ENCODE results near the gene TTF2. TPM values are rescaled to one million over a fixed set of nuclear protein-coding genes. Genes with fewer than 3 reads are reported as not detected.

Gene TTF2
- total and polyA plus RNA-seq, 9 of the 15 experiments (the other 6 are each of a cell fraction or from before 2014, with no cell fraction given) = 9.4 to 71.1 (median 42.1) TPM

GRCh38 chr1:117093091-117093534 lies 33.0 kb downstream of the TTF2 start (continued):
- no peak for TF ChIP-seq COPS2 (conservative IDR thresholded peaks at IDR 0.05)
- TF ChIP-seq EP300 (IDR thresholded peaks at IDR 0.05; ENCODE audit: low read length) = peak; percentile 45; the same call in 1 of the 2 replicates
- TF ChIP-seq CEBPZ (IDR thresholded peaks at IDR 0.05; ENCODE audit: borderline replicate concordance, low read depth, low read length) = no peak
- TF ChIP-seq CTBP1 (IDR thresholded peaks at IDR 0.05; ENCODE audit: borderline replicate concordance) = peak; percentile 75
- no peak for TF ChIP-seq RBFOX2 (IDR thresholded peaks at IDR 0.05; ENCODE audit: low read depth, low read length)
- TF ChIP-seq SMARCC2 (IDR thresholded peaks at IDR 0.05; ENCODE audit: low read depth) = 0 out of 2 replicates have a peak, but pooled peaks have one; percentile 44
- TF ChIP-seq ARID1B (IDR thresholded peaks at IDR 0.05) = peak; percentile 65
- no peak for TF ChIP-seq IRF9 (tag; IDR thresholded peaks at IDR 0.05)
- 0 out of 2 replicates have a peak, but pooled peaks have one; percentile 19 for TF ChIP-seq POLR2AphosphoS5 (IDR thresholded peaks at IDR 0.05; ENCODE audit: control insufficient read depth, insufficient read depth, low read depth, low read length)
- no peak for TF ChIP-seq ID3 (CRISPR knock-in tag; IDR thresholded peaks at IDR 0.05)
- TF ChIP-seq ID3 (tag; IDR thresholded peaks at IDR 0.05) = no peak
- no peak for TF ChIP-seq SRSF1 (IDR thresholded peaks at IDR 0.05; ENCODE audit: low read depth, low read length)
- no peak for TF ChIP-seq POLR3G (IDR thresholded peaks at IDR 0.05; ENCODE audit: extremely low read depth, insufficient read length, insufficient replicate concordance)
- no peak for TF ChIP-seq HNRNPUL1 (IDR thresholded peaks at IDR 0.05; ENCODE audit: low read length)
- no peak for TF ChIP-seq PHF21A (IDR thresholded peaks at IDR 0.05; ENCODE audit: borderline replicate concordance, low read depth)
- TF ChIP-seq E2F3 (CRISPR knock-in tag; IDR thresholded peaks at IDR 0.05) = no peak
- peak in 1 of 2 experiments; percentile 67; a peak in 1 of 4 replicates for TF ChIP-seq RCOR1 (IDR thresholded peaks at IDR 0.05; ENCODE audit: borderline replicate concordance in 1 of 2, low read depth in 2 of 2, low read length in 2 of 2)
- no peak for TF ChIP-seq ZNF354B (CRISPR knock-in tag; IDR thresholded peaks at IDR 0.05)
- TF ChIP-seq ZNF143 (CRISPR knock-in tag; IDR thresholded peaks at IDR 0.05) = no peak
- no peak for TF ChIP-seq ZNF263 (CRISPR knock-in tag; IDR thresholded peaks at IDR 0.05; ENCODE audit: borderline replicate concordance)
- 0 out of 2 replicates have a peak, but pooled peaks have one; percentile 13 for TF ChIP-seq L3MBTL2 (IDR thresholded peaks at IDR 0.05)
- TF ChIP-seq ATF6 (CRISPR knock-in tag; IDR thresholded peaks at IDR 0.05) = no peak
- TF ChIP-seq ZNF311 (CRISPR knock-in tag; IDR thresholded peaks at IDR 0.05) = no peak
- TF ChIP-seq TAF1 (IDR thresholded peaks at IDR 0.05; ENCODE audit: control insufficient read depth, extremely low read depth, insufficient read depth, low read length, severe bottlenecking) = no peak

Measured in K562 (cell line).